MV-4-11 (cell line): ENCODE results near the gene MRPL53.

Experiments used
- DNase-seq: peaks from one replicate; lab custom pipeline; 2025; lab: John Stamatoyannopoulos, UW

MRPL53 gene

GRCh38 chr2:74472086-74472944, at the start of gene MRPL53:
TSS of gene MRPL53 (minus strand) at chr2:74472680. CDS start at chr2:74472660, 20 bp downstream.
- peak; percentile 96 for DNase-seq

- no peak for DNase-seq
These were observed 44.2 kb upstream of the MRPL53 start for GRCh38 chr2:74516650-74517049.

- DNase-seq = no peak
These were observed 43.6 kb upstream of the MRPL53 start for GRCh38 chr2:74515981-74516633.

GRCh38 chr2:74515271-74515980, 42.9 kb upstream of the MRPL53 start:
- DNase-seq = no peak

GRCh38 chr2:74514368-74515270, 42.1 kb upstream of the MRPL53 start, which contains the start of gene TLX2:
TSS of gene TLX2 (plus strand) at chr2:74514450. CDS start at chr2:74514807, 357 bp downstream.
- DNase-seq = no peak

- no peak for DNase-seq
These were observed 41.3 kb upstream of the MRPL53 start for GRCh38 chr2:74513605-74514367.

- DNase-seq = no peak
These were observed 40.5 kb upstream of the MRPL53 start for GRCh38 chr2:74512744-74513604.

- peak; percentile 50 for DNase-seq
These were observed 38.9 kb upstream of the MRPL53 start for GRCh38 chr2:74511104-74511989.

GRCh38 chr2:74510272-74510671, 37.8 kb upstream of the MRPL53 start:
- no peak for DNase-seq

GRCh38 chr2:74507926-74508520, 35.5 kb upstream of the MRPL53 start:
- DNase-seq = no peak

GRCh38 chr2:74507145-74507925, 34.9 kb upstream of the MRPL53 start, which contains the start of gene PCGF1:
TSS of gene PCGF1 (minus strand) at chr2:74507695. CDS start at chr2:74507668, 27 bp downstream.
- peak; percentile 96 for DNase-seq

GRCh38 chr2:74505448-74506246, 33.2 kb upstream of the MRPL53 start:
- DNase-seq = no peak

- no peak for DNase-seq
These were observed 32.1 kb upstream of the MRPL53 start for GRCh38 chr2:74504591-74504990.

GRCh38 chr2:74503506-74504475, 31.3 kb upstream of the MRPL53 start:
- no peak for DNase-seq
